ENCODE measurements around the gene NAALADL1.
"Not testable (repeated sequence)": the region's sequence is repeated elsewhere in the genome, so short reads cannot be mapped to it uniquely, and the experiment has no call there.

NAALADL1 gene

GRCh38 chr11:65047581-65048422 lies 10.6 kb downstream of the NAALADL1 start:
- peak; percentile 42 for DNase-seq (ENCODE audit: low spot score)

- DNase-seq (ENCODE audit: low spot score) = no peak
Measured at GRCh38 chr11:65045728-65046127, 12.6 kb downstream of the NAALADL1 start.

DNA sequence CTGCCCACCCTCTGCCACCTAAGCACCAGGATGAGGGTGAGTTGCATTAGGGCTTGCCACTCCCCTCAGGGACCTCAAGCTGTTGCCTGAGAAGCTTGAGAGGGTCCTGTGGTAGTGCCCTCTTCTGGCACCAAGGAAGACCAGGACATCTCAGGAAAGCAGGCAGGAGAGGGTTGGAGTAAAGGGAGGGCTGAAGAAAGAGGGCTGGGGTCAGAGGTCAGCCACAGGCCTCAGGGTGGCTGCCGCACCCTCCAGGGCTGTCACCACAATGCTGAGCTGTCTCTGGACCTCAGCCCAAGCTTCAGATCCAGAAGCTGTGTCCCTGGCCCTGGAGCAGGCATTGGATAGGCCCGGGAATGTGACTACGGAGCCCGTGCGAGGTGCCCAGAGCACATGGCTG lies 13.3 kb downstream of the NAALADL1 start:
- DNase-seq (ENCODE audit: low spot score) = no peak

- DNase-seq (ENCODE audit: low spot score) = no peak
Measured at GRCh38 chr11:65043881-65044501, 14.4 kb downstream of the NAALADL1 start.

GRCh38 chr11:65042891-65043290 lies 15.5 kb downstream of the NAALADL1 start:
- no peak for DNase-seq (ENCODE audit: low spot score)

- DNase-seq (ENCODE audit: low spot score) = peak; percentile 95
Measured at GRCh38 chr11:65040847-65041622, 17.3 kb downstream of the NAALADL1 start, which contains the start of gene SAC3D1. TSS of gene SAC3D1 (plus strand) at chr11:65041210. CDS start at chr11:65041293, 83 bp downstream.

DNA sequence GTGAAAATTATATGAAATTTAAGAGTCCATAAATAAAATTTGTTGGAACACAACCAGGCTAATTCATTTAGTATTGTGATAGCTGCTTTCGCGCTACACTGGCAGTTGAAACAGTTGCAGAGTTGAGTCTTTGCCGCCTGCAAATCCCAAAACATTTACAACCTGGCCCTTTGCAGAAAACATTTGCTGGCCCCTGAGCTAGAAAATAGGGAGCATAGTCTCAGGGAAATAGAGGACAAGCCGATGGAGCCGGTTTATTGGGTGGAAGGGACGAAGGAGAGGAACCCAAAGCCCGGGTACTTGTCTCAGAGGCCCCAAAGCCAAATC lies 17.9 kb downstream of the NAALADL1 start:
- no peak for DNase-seq (ENCODE audit: low spot score)

GRCh38 chr11:65036931-65037330 lies 21.4 kb downstream of the NAALADL1 start:
- no peak for DNase-seq (ENCODE audit: low spot score)

DNA sequence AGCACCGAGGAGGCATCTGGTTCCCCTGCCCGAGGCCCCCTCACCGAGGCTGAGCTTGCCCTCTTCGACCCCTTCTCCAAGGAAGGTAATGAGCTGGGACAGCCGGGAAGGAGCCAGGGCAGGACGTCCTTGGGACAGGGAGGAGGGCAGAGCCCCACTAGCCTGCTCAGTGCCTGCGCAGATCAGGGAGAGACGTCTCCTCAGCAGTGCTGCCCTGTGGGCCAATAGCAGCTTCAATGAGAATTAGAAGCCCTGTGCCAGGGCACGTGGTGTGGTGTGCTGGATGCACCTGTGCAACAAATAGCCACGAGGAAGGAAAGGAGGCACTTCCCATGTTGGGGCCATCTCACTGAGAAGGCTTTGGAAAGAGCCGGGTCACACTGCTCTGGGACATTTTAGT lies 22.8 kb downstream of the NAALADL1 start:
- no peak for DNase-seq (ENCODE audit: low spot score)

- no peak for DNase-seq (ENCODE audit: low spot score)
Measured at GRCh38 chr11:65034423-65034822, 23.9 kb downstream of the NAALADL1 start.

DNA sequence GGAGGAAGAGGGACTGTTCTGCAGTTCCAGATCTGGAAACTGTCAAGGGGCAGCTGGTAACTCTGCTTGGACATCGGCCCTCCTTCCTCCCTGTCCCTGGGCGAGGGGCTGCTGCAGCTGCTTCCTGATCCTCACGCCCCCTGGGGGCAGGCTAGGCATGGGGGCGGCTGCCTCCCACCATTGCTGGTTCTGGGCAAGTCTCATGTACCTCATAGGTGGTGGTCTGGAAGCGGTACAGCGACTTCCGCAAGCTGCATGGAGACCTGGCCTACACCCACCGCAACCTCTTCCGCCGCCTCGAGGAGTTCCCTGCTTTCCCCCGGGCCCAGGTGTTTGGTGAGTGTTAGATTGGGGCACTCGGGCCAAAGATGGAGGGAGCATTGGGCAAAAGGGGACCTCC lies 26.1 kb downstream of the NAALADL1 start:
- no peak for DNase-seq (ENCODE audit: low spot score)

GRCh38 chr11:65027213-65028067 lies 30.9 kb downstream of the NAALADL1 start, which contains the start of gene SNX15:
TSS of gene SNX15 (plus strand) at chr11:65027439. CDS start at chr11:65027538, 99 bp downstream.
- DNase-seq (ENCODE audit: low spot score) = peak; percentile 92

DNA sequence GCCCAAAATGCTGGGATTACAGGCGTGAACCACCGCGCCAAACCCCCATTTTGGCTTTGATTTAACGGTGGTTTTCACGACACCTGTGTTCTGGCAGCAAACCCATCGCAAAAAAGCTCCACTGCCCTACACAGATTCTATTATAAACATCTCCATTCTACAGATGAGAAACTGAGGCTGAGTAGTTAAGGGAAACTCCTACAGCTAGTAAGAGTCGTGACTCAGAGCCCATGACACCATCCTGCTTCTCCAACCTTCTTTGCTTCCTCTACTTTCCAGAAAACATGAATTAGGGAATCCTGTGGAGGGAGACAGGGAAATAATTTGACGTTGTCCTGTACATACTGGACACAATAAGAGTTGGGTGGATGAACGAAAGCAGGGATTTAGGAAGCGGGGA lies 31.5 kb downstream of the NAALADL1 start:
- no peak for DNase-seq (ENCODE audit: low spot score)

DNA sequence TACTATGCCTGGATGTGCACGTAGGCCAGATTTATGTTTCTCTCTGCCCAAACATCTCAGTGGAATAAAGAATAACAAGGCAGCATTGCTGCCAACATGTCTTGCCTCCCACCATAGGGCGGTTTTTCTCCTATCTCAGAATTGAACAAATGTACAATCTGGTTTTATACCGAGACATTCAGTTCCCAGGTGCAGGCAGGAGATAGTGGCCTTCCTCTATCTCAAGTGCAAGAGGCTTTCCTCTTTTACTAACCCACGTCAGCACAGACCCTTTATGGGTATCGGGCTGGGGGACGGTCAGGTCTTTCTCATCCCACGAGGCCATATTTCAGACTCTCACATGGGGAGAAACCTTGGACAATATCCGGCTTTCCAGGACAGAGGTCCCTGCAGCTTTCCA lies 34.9 kb downstream of the NAALADL1 start:
- not testable (repeated sequence) for DNase-seq (ENCODE audit: low spot score)

DNA sequence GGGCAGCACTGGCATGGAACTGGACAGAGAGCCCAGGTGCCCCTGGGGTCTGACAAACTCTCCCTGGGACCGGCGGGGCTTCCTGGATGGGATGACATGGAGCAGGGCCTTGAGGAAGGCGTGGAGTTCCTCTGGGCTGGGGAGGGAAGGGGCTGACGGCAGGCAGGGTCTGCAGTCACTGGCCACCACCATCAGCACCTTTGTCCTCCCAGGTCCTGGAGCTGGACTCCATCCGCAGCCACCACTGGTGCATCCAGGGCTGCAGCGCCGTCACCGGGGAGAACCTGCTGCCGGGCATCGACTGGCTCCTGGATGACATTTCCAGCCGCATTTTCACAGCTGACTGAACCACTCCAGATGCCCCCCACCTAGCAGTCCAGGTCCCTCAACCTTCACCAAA lies 36.8 kb downstream of the NAALADL1 start:
- no peak for DNase-seq (ENCODE audit: low spot score)

- no peak for DNase-seq (ENCODE audit: low spot score)
Measured at GRCh38 chr11:65021003-65021402, 37.4 kb downstream of the NAALADL1 start.

- DNase-seq (ENCODE audit: low spot score) = no peak
Measured at GRCh38 chr11:65019824-65020223, 38.5 kb downstream of the NAALADL1 start.

DNA sequence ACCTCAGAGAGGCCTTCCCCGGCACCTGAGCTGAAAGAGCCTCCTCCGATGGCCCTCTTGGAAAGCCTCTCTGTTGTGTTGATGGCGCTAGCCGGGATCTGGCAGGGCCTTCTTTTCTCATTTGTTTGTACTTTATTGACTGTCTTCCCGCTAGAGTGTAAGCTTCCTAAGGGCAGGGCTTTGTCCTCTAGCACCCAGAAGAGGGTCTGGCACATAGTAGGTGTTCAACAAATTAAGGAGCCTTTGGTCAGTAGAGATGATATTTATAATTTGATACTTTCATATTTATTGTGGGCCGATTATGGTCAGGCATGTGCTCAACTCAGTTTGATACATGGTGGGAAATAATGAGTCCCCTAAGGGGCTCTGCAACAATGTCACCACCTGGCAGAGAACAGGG lies 40.4 kb downstream of the NAALADL1 start:
- no peak for DNase-seq (ENCODE audit: low spot score)

DNA sequence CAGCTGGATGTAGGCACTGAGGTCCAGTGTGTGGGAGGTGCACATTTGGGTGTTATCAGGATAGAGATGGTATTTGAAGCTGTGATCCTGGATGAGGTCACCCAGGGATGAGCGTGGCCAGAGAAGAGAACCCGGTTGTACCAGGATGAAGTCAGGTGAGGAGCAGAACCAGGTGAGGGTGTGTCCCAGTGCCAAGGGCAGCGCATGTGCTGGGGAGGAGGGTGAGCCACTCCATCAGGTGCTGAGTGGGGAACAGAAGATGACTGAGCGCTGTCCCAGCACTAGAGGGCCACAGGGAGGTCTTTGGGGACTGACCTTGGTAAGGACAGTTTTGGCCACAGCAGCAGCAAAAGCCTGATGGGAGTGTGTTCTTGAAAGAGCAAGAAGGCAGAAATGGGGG lies 41.6 kb downstream of the NAALADL1 start:
- DNase-seq (ENCODE audit: low spot score) = no peak

- DNase-seq (ENCODE audit: low spot score) = no peak
Measured at GRCh38 chr11:65014726-65015227, 43.6 kb downstream of the NAALADL1 start.

- DNase-seq (ENCODE audit: low spot score) = peak; percentile 95
Measured at GRCh38 chr11:65013888-65014725, 44.2 kb downstream of the NAALADL1 start, which contains the start of gene ARL2. TSS of gene ARL2 (plus strand) at chr11:65014160. CDS start at chr11:65014208, 48 bp downstream.
